Stimulated activated CD8-positive, alpha-beta memory T cell treated with anti-CD3 and anti-CD28 coated beads, Interleukin-7, amount 100 ng/mL, for 1 hour (primary cell): ENCODE results near the gene CD84.
"Not testable (repeated sequence)": the region's sequence is repeated elsewhere in the genome, so short reads cannot be mapped to it uniquely, and the experiment has no call there.

ENCODE experiments used
- DNase-seq, 2 donors: peaks; one replicate each; pipeline ENCODE4 v3.0.0-alpha.2; 2020; ENCODE audit warnings: low read depth in 2 of 2

The CD84 gene

GRCh38 chr1:160503087-160503486 lies 76.2 kb downstream of the CD84 start:
- DNase-seq = no peak

- DNase-seq = no peak
Measured at GRCh38 chr1:160500321-160500990, 78.8 kb downstream of the CD84 start.

- DNase-seq = no peak
Measured at GRCh38 chr1:160499631-160500030, 79.7 kb downstream of the CD84 start.

- not testable (repeated sequence) for DNase-seq
Measured at GRCh38 chr1:160498301-160499065, 80.8 kb downstream of the CD84 start.

GRCh38 chr1:160496334-160496733 lies 83.0 kb downstream of the CD84 start:
- no peak for DNase-seq

- no peak for DNase-seq
Measured at GRCh38 chr1:160494620-160495019, 84.7 kb downstream of the CD84 start.

- no peak for DNase-seq
Measured at GRCh38 chr1:160492617-160493016, 86.7 kb downstream of the CD84 start.

- DNase-seq = no peak
Measured at GRCh38 chr1:160491981-160492380, 87.3 kb downstream of the CD84 start.
